Inflammatory macrophage treated with lipopolysaccharide for 1 hour (primary cell): ENCODE data around the gene CD6.
A peak's percentile ranks its signal among the peaks of the same experiment; 100 is the strongest.

Experiments used
- DNase-seq, 2 donors: peaks; one replicate each; pipeline ENCODE4 v3.0.0-alpha.2; 2020 to 2022

Gene CD6

DNA sequence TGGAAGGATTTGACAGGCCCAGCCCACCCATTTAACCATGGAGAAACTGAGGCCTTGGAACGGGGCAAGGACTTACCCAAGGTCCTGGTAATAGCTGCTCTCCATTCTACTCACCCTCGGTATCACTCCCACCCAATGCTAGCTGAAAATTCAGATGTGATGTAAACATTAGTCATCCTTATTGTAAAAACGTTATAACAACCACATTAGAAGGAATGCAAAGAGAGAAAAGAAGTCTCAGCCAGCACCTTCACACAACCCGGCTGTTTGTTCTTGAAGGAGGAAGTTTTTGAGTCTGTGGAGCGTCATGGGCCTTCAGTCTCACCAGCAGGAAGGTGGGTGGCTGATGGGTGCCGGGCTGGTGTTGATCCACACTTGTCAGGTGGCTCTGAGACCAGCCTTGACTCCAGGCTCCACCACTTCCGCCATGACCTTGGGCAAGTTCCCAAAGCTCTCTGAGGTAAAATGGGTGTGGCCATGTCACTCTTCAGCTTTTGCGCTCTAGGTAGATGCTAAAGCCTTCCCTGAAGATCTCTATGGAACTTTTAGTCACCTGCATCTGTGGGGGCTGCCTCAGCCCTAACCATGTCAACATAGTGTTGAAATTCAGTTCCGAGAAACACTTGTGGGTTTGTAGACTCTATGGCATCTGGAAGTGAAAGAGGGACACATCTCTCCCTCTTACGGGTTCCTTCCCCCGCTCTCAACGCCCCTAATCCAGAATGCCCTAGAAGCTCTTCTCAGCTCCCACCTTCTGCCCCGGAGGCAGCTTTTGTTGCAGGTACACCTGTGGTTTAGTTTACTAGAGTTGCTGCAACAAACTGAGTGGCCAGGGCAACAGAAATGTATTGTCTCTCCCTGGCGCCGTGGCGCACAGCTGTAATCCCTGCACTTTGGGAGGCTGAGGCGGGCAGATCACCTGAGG, 14.8 kb downstream of the CD6 start:
- DNase-seq: peak; percentile 68 to 93

DNA sequence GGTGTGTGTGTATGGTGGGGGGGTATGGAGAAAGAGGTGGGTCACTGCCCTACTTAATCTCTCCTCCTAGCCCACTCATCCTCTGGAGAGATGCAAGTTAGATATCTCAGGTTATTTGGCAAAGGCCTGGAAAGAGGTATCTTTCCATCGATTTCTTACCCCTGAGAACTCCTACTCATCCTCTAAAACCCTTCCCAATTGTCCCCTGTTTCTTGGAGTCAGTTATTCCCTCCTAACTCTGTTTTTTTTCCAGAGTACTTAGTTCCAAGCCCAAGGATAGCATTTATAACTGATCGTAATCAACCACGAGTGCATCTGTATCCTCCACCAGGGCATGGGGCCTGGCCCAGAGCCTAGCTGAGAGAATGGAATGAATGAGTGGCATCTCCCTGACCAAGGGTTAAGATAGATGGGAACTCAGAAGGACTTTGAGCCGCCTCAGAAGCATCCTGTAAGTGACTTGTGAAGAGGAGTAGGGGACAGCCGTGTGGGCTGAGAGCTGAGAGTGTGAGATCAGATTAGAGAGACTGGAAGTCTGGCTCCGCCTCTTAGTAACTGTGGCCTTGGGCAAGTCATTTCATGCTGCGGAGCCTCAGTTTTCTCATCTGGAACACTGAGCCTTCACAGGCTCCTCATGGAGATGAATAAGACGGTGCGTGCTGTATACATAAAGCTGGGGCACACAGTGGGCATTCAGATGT, 16.2 kb downstream of the CD6 start:
- peak in 1 of 2 donors; percentile 43 for DNase-seq

DNA sequence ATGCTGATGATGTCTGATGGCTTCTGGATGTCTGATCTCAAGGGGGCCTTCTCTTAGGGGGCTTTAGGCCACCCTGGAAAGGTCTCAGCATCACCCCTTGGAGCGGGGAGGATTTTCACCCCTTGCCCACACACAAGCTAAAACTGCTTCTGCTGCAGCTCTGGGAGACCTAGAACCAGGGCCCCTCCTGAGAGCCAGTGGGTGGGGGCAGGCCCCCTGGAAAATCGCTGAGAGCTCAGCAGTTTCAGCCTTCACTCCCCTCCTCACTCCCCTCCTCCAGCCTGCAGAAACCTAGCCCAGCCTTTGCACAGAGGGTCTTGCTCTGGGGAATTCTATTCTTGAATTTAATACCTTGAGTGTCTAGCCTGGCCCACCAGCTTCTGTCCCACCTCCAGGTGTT, 17.2 kb downstream of the CD6 start:
- DNase-seq: no peak

DNA sequence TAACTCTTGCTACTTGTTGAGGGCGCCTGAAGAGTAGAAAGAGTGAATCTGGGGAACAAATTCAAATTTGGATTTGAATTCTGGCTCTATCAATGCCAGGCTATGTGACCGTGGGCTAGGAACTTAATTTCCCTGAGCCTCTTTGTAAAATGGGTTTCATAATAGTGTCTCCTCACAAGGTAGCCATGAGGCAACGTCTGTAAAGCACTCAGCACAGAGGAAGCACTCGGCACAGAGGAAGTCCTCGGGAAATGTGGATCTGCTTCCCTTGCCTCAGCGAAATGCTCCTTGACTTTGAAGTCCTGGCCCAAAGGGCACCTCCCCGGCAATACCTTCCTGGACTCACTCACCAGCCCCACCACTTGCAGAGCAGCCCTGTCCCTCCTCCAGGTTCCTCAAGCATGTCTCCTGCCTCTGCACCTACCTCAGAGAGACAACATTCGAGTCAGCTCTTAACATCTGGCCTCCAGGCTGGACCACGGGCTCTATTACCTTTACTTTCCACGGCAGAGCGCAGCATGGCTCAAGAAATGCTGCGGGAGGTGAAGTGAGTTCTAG, 17.7 kb downstream of the CD6 start:
- peak; percentile 67 to 87 for DNase-seq

DNA sequence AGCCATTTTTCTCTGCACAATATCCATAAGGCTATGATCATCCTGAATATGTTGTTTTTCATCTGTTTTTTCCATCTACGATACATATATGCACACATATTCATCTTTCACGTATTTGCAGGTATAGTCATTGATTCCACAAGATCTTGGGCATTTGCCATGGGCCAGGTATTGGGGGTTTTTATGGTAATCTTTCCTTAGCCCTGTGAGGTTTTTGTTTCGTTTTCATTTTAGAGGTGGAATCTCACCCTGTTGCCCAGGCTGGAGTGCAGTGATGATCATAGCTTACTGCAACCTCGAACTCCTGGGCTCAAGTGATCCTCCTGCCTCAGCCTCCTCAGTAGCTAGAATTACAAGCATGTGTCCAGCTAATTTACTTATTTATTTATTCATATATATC, 20.0 kb downstream of the CD6 start:
- no peak for DNase-seq

DNA sequence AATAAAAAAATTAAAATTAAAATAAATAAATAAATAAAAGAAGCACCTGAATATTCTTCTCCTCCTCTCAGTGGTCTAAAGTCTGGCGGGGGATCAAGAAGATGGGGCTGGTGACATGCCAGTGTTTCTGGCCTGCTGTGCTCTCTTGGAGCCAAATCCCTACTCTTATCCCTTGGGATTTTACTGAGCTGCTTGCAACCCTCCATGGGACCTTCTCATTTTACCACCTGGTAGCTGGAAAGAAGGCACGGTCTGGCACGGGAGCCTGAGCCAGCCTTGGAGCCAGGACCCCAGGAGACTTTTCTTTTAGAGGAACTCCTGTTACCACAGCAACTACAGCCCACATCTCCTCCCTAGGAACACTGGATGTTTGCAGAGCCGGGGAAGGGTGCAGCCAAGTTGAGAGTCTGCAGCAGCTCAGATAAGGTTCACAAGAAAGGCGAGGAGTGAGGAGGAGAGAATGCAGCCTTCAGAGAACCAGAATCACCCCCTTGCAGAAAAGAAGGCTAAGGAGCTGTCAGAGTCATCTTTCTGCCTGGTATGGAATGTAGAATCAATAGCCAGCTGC, 21.4 kb downstream of the CD6 start:
- DNase-seq: no peak

DNA sequence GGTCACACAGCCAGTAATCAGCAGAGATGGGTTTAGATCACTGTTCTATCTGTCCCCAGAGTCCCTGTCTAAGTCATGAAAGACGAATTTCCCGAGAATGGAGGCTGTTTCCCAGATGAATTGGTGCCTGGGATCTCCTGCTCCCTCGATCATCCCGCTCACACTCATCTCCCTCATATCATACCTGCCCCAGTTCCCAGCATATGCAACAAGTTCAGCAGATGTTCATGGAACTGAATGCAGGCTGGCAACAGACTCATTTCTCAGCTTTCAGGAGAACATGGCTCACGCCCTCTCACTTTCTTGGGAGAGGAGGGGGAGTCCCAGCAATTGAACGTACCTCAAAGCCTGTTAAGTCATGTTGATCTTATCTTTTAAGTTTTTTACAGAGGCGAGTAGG, 22.1 kb downstream of the CD6 start:
- no peak for DNase-seq

DNA sequence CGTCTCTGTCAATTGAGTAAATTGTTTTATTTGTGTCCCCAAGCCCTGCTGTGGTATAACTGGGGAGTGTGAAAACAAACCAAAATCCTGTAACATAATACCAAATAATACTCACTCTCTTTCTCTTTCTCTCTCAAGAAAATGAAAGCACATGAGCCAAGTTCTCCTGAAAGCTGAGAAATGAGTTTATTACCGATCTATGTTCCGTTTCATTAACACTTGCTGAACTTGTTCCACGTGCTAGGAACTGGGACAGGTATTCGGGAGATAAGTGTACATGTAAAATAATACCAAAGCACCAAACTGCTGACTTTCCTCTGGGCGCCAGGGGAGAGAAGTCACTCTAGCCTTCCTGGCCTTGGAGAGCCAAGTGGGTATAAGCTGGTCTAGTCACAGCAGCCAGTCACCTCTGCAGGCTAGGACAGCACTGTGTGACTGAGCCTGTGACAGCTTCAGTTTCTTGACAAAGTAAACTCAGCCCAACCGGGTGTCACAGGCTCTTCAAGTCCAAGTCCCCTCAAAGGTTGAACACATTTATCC, 23.1 kb downstream of the CD6 start:
- DNase-seq: no peak

DNA sequence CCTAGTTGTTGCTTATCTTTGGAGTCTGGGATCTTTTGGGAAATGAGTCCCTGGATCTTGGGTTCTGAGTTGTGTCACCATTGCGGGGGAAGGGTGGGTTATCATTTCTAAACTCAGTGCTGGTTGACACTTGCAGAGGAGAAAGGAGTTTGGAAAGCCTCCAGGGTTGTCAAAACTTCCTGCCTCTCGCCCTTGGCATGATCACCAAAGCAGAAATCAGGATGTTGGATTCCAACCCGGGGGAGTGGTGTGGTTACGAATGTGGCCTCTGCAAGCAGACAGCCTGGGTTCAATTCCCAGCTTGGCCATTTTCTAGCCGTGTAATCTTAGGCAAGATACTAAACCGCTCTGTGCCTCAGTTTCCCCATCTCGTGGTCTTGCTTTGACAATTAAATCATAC, 24.3 kb downstream of the CD6 start:
- DNase-seq: peak; percentile 22 to 42

DNA sequence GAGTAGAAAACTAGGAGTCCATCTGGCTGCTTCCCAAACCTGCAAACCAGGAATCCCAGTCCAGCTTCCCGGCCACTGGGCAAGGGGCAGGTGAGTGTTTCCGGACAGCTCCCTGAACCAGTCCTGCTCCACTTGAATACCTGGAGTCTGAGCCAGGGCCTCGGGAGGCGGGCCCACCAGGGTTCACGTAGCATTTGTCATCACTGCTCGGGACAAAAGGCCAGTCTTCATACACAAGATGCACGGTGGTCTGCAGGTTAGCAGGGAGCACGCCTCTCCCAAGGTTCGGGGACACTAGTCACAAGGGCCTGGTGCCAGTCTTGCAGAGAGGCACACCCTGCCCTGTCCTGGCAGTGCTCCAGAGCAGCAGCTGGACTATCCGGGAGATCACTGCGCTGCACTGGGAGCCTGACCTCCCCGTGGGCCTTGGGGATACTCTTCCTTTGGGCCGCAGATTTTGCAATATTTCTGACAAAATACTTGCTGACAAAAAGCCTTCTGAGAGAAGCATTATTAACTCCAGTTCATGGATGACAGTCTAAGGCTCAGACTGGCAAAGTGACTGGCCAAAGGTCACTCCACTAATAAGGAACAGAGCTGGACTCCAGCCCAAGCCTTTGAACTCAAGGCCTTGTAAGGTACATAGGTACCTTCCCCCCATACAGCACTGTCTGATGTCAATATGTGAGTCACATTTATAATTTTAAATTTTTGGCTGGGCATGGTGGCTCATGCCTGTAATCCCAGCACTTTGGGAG, 25.1 kb downstream of the CD6 start:
- no peak for DNase-seq

DNA sequence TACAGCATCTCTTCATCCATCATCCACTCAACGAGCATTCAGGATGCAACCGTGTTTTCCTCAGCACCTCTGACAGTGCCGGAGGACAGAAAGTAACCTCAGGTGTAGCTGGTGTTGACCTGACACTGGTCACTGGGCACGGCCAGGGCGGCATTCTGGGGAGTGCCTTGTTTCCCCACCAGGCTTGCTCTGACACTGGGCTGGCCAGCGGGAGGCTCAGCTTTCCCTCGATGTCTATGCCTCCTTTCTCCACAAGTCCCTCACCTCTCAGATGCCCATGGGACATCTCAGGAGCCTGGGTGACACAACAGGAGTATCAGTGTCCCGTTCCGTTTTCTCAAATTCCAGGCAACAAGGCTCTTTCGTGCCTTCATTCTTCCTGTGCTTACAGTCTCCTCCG, 28.9 kb downstream of the CD6 start:
- no peak for DNase-seq

DNA sequence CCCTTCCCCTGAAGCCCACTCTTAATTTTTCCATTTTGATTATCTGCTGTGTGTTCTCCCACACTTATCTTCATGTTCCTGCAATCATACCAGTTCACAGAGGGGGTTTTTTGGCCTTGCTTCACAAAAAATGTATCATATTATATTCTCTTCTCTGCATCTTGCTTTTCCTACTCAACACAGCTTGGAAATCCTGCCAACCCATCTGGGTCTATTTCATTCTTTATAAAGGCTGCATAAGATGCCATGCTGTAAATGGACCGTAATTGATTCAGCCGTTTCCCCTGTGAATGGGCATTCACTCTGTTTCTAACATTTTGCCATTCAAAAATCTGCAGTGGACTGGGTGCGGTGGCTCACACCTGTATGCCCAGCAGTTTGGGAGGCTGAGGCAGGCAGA, 30.5 kb downstream of the CD6 start:
- no peak for DNase-seq

DNA sequence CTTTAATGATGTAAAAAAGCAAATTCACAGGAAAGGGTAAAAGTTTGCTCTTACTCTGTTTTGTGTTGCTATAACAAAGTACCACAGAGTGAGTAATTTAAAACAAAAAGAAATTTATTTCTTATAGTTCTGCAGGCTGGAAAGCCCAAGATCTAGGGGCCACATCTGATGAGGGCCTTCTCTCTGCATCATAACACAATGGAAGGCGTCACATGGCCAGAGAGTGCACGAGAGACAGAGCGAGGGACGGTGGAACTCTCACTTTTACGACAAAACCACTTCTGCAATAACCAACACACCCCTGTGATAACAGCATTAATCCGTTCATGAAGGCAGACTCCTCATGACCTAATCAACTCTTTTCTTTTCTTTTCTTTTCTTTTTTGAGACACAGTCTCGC, 31.1 kb downstream of the CD6 start:
- DNase-seq: no peak

DNA sequence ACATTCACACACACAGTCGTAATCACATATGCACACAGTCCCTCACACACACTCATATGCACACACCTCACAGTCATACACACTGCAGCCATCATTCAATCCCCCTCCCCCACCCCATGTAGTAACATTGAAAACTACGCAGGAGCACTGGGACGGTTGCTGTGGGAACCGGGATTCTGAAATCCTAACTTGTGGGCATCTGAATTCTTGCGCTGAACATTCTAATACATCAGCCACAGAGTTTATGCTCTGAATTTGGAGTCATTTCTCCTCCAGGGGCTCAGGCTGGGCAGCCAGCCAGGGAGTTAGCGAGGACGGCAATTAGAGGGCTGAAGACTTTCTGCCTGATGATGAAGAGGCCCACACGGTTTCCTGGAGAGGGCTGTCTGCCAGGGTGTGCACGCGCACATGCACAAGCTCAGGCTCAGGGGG, 32.7 kb downstream of the CD6 start:
- no peak for DNase-seq

DNA sequence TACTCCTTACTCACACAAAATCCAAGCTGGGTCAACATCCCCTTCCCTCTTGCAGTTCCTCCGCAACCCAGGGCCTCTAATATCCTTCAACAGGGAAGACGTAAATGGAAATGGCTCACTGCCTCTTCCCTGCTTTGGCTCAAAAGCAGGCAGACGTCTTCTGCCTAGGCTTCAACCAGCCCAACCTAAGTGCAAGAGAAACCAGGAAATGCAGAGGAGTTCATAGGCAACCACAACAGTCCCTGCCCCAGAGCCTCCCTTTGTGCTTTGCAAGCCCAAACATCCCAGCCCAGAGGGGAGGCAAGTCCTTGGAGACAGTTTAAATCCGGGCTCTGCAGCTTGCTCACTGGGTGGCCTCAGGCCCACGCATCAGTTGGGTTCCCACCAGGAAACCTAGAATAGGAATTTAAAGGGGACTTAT, 33.3 kb downstream of the CD6 start:
- DNase-seq: peak in 1 of 2 donors; percentile 26

DNA sequence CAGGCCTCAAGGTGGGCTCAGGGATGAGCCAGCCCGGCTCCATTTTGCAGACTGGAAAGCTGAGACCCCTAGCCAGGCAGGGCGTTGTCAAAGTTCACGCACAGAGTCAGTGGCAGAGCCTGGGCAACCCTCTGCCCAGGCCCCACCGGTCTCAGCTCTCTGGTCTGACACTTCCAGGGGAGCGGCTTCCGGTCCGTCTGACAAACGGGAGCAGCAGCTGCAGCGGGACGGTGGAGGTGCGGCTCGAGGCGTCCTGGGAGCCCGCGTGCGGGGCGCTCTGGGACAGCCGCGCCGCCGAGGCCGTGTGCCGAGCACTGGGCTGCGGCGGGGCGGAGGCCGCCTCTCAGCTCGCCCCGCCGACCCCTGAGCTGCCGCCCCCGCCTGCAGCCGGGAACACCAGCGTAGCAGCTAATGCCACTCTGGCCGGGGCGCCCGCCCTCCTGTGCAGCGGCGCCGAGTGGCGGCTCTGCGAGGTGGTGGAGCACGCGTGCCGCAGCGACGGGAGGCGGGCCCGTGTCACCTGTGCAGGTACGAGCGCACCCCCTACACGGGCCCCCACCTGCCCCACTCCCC, 36.0 kb downstream of the CD6 start:
- no peak for DNase-seq

DNA sequence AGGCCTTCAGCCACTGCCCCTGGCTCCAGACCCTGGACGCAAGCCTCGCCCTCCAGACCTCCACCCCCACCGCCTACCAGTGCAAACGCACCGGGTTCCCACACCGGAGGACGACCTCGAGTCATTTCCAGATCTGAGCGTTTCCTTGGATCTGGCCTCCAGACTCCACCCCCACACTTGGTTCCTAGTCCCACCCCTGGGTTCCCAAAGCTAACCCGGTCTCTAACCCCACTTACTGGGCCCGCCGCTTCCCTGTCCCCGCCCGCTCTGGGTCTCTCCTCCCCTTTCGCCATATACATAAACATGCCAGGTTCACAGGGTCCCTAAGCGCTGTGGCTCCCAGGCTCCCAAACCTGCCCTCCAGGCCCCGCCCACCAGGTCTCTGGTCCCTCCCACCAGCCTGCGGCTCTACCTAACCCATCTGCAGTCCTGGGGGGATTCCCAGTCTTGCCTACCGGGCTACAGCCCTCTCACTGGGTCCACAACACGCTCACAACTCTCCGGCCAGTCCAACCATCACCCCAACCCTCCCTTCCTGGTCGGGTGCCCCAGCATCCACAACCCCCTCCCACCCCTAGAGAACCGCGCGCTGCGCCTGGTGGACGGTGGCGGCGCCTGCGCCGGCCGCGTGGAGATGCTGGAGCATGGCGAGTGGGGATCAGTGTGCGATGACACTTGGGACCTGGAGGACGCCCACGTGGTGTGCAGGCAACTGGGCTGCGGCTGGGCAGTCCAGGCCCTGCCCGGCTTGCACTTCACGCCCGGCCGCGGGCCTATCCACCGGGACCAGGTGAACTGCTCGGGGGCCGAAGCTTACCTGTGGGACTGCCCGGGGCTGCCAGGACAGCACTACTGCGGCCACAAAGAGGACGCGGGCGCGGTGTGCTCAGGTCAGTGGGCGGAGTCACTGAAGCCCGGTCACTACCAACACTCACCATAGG, 36.7 kb downstream of the CD6 start:
- no peak for DNase-seq

DNA sequence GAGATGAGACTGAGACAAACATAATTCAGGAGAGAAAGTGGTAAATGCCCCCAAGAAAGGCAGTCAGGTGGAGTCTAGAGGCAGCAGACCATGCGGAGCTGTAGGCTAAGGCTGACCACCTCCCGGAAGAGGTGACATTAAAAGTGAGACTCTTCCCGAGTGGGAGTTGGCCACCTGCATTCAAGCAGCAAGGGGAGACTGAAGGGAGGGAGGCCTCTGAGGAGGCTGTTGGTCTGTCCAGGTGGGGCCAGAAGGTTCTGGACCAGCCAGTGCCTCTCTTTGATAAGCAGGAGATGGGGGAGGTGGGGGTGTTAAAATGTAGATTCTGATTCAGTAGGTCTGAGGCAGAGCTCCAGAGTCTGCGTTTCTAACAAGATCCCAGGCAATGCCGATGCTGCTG, 37.5 kb downstream of the CD6 start:
- no peak for DNase-seq

DNA sequence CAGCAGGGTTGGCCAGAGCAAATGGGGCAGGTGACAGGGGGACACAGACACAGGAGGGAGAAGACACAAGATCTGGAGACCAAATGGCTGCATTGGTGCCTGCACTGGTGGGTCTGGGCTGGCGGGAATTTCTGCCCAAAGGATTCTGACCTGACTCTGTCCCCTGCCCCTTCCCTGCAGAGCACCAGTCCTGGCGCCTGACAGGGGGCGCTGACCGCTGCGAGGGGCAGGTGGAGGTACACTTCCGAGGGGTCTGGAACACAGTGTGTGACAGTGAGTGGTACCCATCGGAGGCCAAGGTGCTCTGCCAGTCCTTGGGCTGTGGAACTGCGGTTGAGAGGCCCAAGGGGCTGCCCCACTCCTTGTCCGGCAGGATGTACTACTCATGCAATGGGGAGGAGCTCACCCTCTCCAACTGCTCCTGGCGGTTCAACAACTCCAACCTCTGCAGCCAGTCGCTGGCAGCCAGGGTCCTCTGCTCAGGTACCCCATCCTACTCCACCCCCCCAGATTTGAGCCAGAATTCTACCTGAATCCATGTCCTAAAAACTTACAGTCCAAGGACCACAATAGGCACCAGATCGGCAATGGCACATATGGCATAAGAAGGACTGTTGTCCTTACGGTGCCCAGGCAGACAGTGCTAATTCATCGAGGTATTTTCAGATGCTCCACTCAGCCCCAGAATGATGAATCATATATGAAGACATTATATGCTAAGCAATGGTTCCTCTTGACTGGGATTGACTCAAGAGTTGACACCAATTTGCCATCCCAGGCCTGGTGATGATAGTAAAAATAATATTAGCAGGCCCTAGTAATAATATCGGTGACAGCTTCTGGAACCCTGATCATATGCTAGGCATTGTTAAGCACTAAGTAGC, 38.2 kb downstream of the CD6 start:
- no peak for DNase-seq
